ENCODE measurements around the gene INSL3.
"Not testable (repeated sequence)": the region's sequence is repeated elsewhere in the genome, so short reads cannot be mapped to it uniquely, and the experiment has no call there.

Gene INSL3

GRCh38 chr19:17811103-17811502 is 10.2 kb downstream of the INSL3 start:
- no peak for DNase-seq

DNA sequence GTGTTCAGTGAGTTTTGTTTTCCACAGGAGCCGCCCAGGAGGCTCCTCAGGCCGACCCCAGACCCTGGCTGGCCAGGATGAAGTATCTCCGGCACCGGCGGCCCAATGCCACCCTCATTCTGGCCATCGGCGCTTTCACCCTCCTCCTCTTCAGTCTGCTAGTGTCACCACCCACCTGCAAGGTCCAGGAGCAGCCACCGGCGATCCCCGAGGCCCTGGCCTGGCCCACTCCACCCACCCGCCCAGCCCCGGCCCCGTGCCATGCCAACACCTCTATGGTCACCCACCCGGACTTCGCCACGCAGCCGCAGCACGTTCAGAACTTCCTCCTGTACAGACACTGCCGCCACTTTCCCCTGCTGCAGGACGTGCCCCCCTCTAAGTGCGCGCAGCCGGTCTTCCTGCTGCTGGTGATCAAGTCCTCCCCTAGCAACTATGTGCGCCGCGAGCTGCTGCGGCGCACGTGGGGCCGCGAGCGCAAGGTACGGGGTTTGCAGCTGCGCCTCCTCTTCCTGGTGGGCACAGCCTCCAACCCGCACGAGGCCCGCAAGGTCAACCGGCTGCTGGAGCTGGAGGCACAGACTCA is 13.5 kb downstream of the INSL3 start:
- no peak for DNase-seq

- DNase-seq, result no peak
These were observed 14.4 kb downstream of the INSL3 start for GRCh38 chr19:17806945-17807344.

- no peak for DNase-seq
These were observed 15.9 kb downstream of the INSL3 start for GRCh38 chr19:17805427-17805826.

DNA sequence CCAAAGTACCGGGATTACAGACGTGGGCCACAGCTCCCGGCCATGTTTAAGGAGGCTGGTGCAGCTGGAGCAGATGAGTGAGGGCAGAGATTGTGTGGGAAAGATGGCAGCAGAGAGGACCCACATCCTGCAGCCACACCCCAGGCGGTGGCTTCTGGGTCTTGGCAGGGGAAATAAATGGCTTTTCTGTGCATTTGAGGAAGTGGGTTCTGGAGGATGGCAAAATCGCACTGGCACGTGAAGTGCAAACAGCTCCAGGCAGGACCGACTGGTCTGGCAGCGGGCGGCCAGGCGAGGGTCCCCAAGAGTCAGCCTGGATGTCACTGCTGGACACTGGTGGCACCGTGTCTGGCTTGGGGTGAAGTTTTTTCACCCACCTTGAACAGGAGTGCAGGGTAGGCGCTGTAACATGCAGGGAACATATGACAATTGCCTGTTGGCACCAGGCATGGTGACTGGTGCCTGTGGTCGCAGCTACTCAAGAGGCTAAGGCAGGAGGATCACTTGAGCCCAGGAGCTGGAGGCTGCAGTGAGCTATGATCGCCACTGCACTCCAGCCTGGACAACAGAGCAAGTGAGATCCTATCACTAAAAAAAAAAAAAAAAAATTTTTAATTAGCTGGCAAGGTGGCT is 17.9 kb downstream of the INSL3 start:
- DNase-seq, result peak; percentile 49

GRCh38 chr19:17802137-17802858 is 19.0 kb downstream of the INSL3 start:
- no peak for DNase-seq

DNA sequence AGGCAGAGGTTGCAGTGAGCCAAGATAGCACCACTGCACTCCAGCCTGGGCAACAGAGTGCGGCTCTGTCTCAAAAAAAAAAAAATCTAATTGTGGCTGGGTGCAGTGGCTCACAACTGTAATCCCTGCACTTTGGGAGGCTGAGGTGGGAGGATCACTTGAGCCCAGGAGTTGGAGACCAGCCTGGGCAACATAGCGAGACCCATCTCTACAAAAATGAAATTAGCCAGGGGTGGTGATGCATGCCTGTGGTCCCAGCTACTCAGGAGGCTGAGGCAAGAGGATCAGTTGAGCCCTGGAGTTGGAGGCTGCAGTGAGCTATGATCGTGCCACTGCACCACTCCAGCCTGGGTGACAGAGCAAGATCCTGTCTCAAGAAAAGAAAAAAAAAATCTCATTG is 22.7 kb downstream of the INSL3 start:
- DNase-seq, result not testable (repeated sequence)

GRCh38 chr19:17797424-17798201 is 23.7 kb downstream of the INSL3 start:
- DNase-seq, result no peak

DNA sequence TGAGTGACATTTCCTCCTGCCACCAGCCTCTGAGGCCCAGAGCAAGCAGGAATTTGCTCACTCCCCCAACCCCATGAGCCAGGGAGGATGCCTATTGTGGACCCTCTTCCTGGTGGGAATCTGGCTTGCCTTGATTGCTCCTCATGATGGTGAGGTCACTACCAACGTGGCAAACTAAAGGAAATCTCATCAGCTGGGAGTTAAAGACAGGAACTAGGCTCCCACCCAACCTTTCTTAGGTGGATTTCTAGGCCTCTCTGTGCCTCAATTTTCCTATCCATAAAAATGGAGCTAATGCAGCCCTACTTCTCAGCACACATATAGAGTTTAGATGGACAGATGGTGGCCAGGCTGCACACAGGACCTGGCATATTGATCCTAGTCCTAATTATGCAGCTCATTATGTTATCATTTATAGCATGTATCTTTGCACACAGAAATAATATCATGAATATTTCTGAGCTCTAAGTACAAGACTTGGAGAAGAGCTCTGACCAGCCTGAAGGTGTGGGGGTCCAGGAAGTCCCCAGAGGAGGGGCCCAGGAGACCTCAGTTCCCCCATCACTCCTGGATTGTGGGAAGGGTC is 24.4 kb downstream of the INSL3 start:
- DNase-seq, result no peak

DNA sequence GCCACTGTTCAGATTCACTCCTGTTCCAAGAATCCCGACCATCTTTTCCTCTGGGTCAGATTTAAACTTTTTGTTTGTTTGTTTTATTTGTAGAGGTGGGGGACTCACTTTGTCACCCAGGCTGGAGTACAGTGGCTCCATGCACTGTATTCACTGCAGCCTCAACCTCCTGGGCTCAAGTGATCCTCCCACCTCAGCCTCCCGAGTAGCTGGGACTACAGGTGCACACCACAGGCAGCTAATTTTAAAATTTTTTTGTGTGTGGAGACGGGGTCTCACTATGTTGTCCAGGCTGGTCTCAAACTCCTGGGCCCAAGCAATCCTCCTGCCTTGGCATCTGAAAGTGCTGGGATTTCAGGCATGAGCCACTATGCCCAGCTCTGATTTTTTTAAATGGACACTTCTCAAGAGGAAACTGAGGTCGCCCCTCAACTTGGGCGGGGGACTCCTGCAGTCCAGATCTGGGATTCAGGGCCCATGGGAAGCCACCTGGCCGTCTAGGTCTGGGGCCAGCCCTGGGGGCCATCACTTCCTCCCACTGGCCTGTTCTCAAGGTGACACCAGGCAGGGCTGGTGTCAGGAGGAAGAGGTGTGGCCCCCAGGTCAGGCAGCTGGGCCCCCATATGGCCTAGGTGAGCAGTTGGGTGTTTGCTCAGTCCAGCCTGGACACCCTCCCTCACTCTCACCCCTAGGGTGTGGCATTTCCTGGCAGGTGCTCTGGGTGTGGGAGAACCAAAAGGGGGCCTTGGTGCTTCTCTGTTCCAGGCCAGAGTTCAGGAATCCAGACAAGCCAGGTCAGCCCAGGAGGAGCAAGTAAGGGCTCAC is 25.1 kb downstream of the INSL3 start:
- DNase-seq, result no peak

DNA sequence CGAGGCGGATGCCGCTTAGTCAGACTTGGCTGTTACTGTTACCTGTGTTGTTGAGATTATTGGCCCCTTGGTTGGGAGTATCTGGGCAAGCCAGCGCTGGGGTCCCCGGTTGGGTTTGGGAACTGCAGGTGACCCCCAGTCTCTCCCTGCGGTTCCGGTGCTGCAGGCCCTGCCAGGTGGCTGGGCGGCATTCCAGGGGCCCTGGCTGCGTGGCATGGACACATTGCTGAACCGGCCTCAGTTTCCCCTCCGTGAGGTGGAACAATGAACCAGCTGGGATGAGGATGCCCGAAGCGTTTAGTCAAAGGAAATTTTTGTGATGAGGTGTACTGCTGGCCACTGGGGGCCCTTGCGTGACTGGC is 25.8 kb downstream of the INSL3 start:
- no peak for DNase-seq

GRCh38 chr19:17794731-17795494 is 26.4 kb downstream of the INSL3 start, which contains the start of gene B3GNT3:
B3GNT3 (plus strand) TSS chr19:17795138; CDS start chr19:17807808, 12,670 bp downstream.
- no peak for DNase-seq

GRCh38 chr19:17794412-17794730 is 26.9 kb downstream of the INSL3 start:
- DNase-seq, result no peak

GRCh38 chr19:17790059-17790780 is 31.1 kb downstream of the INSL3 start:
- DNase-seq, result no peak

GRCh38 chr19:17788632-17789031 is 32.7 kb downstream of the INSL3 start:
- DNase-seq, result no peak

- DNase-seq, result no peak
These were observed 33.9 kb downstream of the INSL3 start for GRCh38 chr19:17787274-17787913.

DNA sequence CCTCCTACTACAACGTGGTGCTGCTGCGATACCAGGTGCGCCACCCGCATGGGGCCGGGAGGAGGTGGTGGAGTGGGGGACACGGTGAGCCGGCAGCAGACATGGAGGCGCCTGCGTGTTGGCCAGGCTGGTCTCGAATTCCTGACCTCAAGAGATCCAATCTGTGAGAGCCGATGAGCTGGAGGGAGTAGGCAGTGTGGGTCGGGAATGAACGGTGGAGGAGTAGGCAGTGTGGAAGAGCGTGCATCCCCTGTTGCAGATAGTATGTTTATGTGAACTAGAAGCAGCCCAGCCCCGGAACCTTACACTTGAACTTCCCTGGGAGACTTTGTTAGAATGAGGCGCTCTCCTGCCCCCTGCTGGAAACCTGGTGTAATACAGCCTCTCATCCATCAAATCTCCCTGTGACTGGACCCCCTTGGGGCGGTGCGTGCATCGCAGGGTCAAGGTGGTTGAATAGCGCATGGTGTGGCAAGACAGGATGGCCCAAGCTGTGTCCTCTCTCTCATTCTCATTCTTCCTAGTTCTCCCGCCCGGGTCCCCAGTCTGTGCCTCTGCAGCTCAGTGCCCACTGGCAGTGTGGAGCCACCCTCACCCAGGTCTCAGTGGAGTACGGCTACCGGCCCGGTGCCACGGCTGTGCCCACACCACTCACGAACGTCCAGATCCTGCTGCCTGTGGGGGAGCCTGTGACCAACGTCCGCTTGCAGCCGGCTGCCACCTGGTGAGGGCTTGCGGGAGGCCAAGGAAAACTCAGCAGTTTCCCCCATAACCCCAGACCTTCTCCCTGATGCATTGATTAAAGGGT is 36.9 kb downstream of the INSL3 start:
- peak; percentile 75 for DNase-seq

DNA sequence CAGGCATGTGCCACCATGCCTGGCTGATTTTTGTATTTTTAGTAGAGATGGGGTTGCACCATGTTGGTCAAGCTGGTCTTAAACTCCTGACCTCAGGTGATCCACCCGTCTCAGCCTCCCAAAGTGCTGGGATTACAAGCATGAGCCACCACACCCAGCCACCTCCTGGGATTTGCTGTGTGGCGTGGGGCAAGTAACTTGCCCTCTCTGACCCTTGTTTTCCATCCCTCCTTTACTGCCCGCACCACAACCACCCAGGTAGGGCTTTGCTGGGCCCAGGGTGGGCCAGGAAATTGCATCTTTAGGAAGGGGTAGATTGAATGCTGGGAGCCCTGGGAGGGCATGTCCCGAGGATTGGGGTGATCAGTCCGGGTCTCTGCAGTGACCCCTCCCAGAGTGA is 37.6 kb downstream of the INSL3 start:
- not testable (repeated sequence) for DNase-seq

DNA sequence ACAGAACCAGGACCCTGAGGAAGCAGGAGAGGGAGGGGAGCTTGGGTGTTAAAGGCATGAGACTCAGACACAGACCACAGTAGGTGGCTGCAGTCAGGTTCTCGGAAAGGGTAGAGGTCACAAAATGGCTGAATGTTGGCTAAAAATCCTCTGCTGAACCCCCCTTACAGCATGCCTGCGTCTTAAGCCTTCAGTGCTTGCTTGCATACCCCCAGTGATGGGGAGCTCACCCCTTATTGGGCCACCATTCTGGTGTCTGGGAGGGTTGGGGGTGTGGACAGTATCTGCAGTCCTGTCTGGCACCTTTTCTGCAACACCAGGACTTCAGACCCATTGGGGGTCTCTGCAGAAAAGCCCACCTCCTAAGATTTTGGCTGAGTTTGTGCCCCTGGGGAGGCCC is 40.5 kb downstream of the INSL3 start:
- no peak for DNase-seq

Data from CD4-positive, alpha-beta T cell treated with Interleukin-12 subunit alpha and Interleukin-12 subunit beta, for 1 hour (primary cell).